PC-3 (cell line): Measurements from ENCODE around the gene ST6GALNAC4. TPM values are rescaled to one million over a fixed set of nuclear protein-coding genes. Genes with fewer than 3 reads are reported as not detected.

Source experiments
- ATAC-seq: fragments of 200-7000 bp; cut with Tn5 transposase; 2 replicates; pipeline ENCODE4 v1.9.1; 2020; ENCODE audit warnings: mild to moderate bottlenecking, moderate library complexity
- BruUV-seq: library from RNA; stranded (reverse); fragments of 400-500 nt; replicated peaks from 2 replicates; lab custom pipeline; 2021; lab: Mats Ljungman, UMichigan
- CTCF ChIA-PET: fragments of 300-600 bp; sonication (Branson Sonifier 250); formaldehyde crosslinking; loops from one replicate; lab custom pipeline; 2022; ENCODE audit warnings: antibody characterized with exemption; lab: Charles Lee
- POLR2A ChIA-PET: fragments of 300-600 bp; sonication (Branson Sonifier 250); formaldehyde crosslinking; loops from one replicate; lab custom pipeline; 2022; ENCODE audit warnings: antibody characterized with exemption; ENCODE audit not compliant: unreplicated experiment; lab: Charles Lee
- DNase-seq: peaks from one replicate; pipeline ENCODE4 v3.0.0-alpha.2; 2015
- H2AFZ ChIP-seq: fragments of 300-600 bp; sonication (generic); 2 replicates; pipeline ENCODE4 v1.6.0; 2016; ENCODE audit warnings: antibody characterized with exemption, low read length
- H3F3A ChIP-seq: fragments of 300-600 bp; sonication (generic); one replicate; pipeline ENCODE4 v1.6.0; 2017; ENCODE audit warnings: antibody characterized with exemption, low read length, control low read depth, mild to moderate bottlenecking; ENCODE audit not compliant: unreplicated experiment
- H3K27ac ChIP-seq: fragments of 300-600 bp; sonication (generic); 2 replicates; pipeline ENCODE4 v1.5.1; 2016; ENCODE audit warnings: mild to moderate bottlenecking, low read length
- H3K27me3 ChIP-seq: fragments of 300-600 bp; sonication (generic); 2 replicates; pipeline ENCODE4 v1.6.1; 2016; ENCODE audit warnings: low read length, mixed read lengths
- H3K36me3 ChIP-seq: fragments of 300-600 bp; sonication (generic); 2 replicates; pipeline ENCODE4 v1.6.1; 2016; ENCODE audit warnings: low read depth, mixed run types, low read length, mixed read lengths
- H3K4me1 ChIP-seq: fragments of 300-600 bp; sonication (generic); 2 replicates; pipeline ENCODE4 v1.5.1; 2016; ENCODE audit warnings: low read length; ENCODE audit not compliant: insufficient read depth
- H3K4me2 ChIP-seq: fragments of 300-600 bp; sonication (generic); 2 replicates; pipeline ENCODE4 v1.6.0; 2016; ENCODE audit warnings: low read length
- H3K4me3 ChIP-seq: fragments of 300-600 bp; sonication (generic); 2 replicates; pipeline ENCODE4 v1.5.1; 2016; ENCODE audit warnings: mild to moderate bottlenecking, low read length, mixed read lengths
- H3K79me2 ChIP-seq: fragments of 300-600 bp; sonication (generic); 2 replicates; pipeline ENCODE4 v1.6.1; 2017; ENCODE audit warnings: low read length, mixed read lengths
- H3K9ac ChIP-seq: fragments of 300-600 bp; sonication (generic); 2 replicates; pipeline ENCODE4 v1.6.0; 2016; ENCODE audit warnings: mild to moderate bottlenecking, low read length
- H3K9me2 ChIP-seq: fragments of 300-600 bp; sonication (generic); replicated peaks from 2 replicates; pipeline ENCODE4 v1.6.1; 2016; ENCODE audit warnings: mixed run types, low read length, mixed read lengths
- H3K9me3 ChIP-seq: fragments of 300-600 bp; sonication (generic); 2 replicates; pipeline ENCODE4 v1.6.1; 2016; ENCODE audit warnings: low read length, mixed read lengths
- H4K20me1 ChIP-seq: fragments of 300-600 bp; sonication (generic); 2 replicates; pipeline ENCODE4 v1.6.1; 2016; ENCODE audit warnings: low read length, mixed read lengths
- EZH2 ChIP-seq: fragments of 300-600 bp; sonication (generic); IDR thresholded peaks from one replicate; pipeline ENCODE4 v1.6.1; 2017; ENCODE audit warnings: antibody characterized with exemption, mild to moderate bottlenecking, low read length; ENCODE audit not compliant: unreplicated experiment
- EZH2phosphoT487 ChIP-seq: fragments of 300-600 bp; sonication (generic); IDR thresholded peaks from 2 replicates; pipeline ENCODE4 v1.6.1; 2018; ENCODE audit warnings: mild to moderate bottlenecking, antibody characterized with exemption, low read length, borderline replicate concordance
- intact Hi-C: fragments of 100-400 bp; cut with micrococcal nuclease; formaldehyde crosslinking; loops from 2 replicates; pipeline ENCODE4 v1.9.0; 2023
- total RNA-seq: library from RNA; depleted of rRNA; stranded (reverse); fragments of >200 nt; gene quantifications from 2 replicates; pipeline ENCODE4 v1.2.3, GENCODE V29; 2014
- TF ChIP-seq, protein P1 (sequence below): fragments of 300-600 bp; sonication (generic); conservative IDR thresholded peaks from 2 replicates; pipeline ENCODE4 v1.5.1; 2017; ENCODE audit warnings: antibody characterized with exemption, low read depth, mild to moderate bottlenecking, low read length

The ST6GALNAC4 gene
- total RNA-seq, 1 experiment from 2014 or later: 26.9 TPM

DNA sequence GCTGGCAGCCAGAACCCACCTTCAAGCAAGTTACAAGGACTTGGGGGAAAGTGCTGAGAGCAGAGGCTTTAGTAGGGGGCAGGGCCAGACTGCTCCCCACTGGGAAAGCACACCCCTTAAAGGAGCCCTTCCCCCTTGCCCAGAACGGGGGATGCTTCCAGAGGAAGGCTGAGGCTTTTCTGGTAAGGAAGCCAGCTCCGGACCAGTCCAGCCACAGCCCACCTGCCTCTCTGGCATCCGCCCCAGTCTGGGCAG, 25.0 kb upstream of the ST6GALNAC4 start:
- ATAC-seq (no peak), DNase-seq (no peak)
- H3K9me3 ChIP-seq: no peaks in the 10 kb centered on the region
- ChIA-PET CTCF (interaction anchor here (1.0 kb wide), 1 partner anchor 93 kb away, joined by 3 read pairs; no protein-coding TSS in a partner anchor), POLR2A (no interaction called here)
- no TSS peak for BruUV-seq
- H3K9me2 ChIP-seq: no peaks in the 10 kb centered on the region
- H3K79me2 ChIP-seq: peaks cover 7% of the 10 kb centered on the region
- no peaks in the 10 kb centered on the region for H3K36me3 ChIP-seq
- H2AFZ ChIP-seq: no peak overlapping the region
- no peaks in the 10 kb centered on the region for H3F3A ChIP-seq
- TF ChIP-seq, protein P1, sequence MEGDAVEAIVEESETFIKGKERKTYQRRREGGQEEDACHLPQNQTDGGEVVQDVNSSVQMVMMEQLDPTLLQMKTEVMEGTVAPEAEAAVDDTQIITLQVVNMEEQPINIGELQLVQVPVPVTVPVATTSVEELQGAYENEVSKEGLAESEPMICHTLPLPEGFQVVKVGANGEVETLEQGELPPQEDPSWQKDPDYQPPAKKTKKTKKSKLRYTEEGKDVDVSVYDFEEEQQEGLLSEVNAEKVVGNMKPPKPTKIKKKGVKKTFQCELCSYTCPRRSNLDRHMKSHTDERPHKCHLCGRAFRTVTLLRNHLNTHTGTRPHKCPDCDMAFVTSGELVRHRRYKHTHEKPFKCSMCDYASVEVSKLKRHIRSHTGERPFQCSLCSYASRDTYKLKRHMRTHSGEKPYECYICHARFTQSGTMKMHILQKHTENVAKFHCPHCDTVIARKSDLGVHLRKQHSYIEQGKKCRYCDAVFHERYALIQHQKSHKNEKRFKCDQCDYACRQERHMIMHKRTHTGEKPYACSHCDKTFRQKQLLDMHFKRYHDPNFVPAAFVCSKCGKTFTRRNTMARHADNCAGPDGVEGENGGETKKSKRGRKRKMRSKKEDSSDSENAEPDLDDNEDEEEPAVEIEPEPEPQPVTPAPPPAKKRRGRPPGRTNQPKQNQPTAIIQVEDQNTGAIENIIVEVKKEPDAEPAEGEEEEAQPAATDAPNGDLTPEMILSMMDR: no peak
- TF ChIP-seq EZH2phosphoT487 (no peak), EZH2 (no peak)
- no peak overlapping the region for H3K9ac ChIP-seq
- 0 out of 2 replicates have a peak, but pooled peaks cover under 1% of the 10 kb centered on the region for H3K4me1 ChIP-seq
- intact Hi-C loops: loop anchor here (2.0 kb wide), 2 partner anchors 37 to 93 kb away; no protein-coding TSS in a partner anchor
- H3K27ac ChIP-seq: no peak overlapping the region
- no peak overlapping the region for H3K4me3 ChIP-seq
- no peak overlapping the region for H3K4me2 ChIP-seq
- H4K20me1 ChIP-seq: no peaks in the 10 kb centered on the region
- H3K27me3 ChIP-seq: no peaks in the 10 kb centered on the region

- no TSS peak for BruUV-seq
- ATAC-seq (no peak), DNase-seq (no peak)
- ChIA-PET POLR2A (no interaction called here), CTCF (interaction anchor here (1.0 kb wide), 1 partner anchor 94 kb away, joined by 3 read pairs; no protein-coding TSS in a partner anchor)
- Histone ChIP-seq H3K9me3 (no peaks in the 10 kb centered on the region), H3K9me2 (no peaks in the 10 kb centered on the region), H3K79me2 (peaks cover 12% of the 10 kb centered on the region), H2AFZ (no peak overlapping the region), H4K20me1 (no peaks in the 10 kb centered on the region), H3F3A (no peaks in the 10 kb centered on the region), H3K36me3 (no peaks in the 10 kb centered on the region), H3K9ac (no peak overlapping the region), H3K27ac (no peak overlapping the region), H3K4me3 (no peak overlapping the region), H3K4me1 (peaks cover 7% of the 10 kb centered on the region; the same call in 1 of the 2 replicates), H3K4me2 (no peak overlapping the region), H3K27me3 (no peaks in the 10 kb centered on the region)
- intact Hi-C loops: no loop called here
- TF ChIP-seq EZH2: no peak
- TF ChIP-seq, protein P1: no peak
- TF ChIP-seq EZH2phosphoT487: no peak
These were observed 24.5 kb upstream of the ST6GALNAC4 start for GRCh38 chr9:127941062-127941960.

- no peak for TF ChIP-seq EZH2phosphoT487
- no peak for TF ChIP-seq EZH2
- TF ChIP-seq, protein P1: no peak
- H3K27me3 ChIP-seq: no peaks in the 10 kb centered on the region
- peaks cover 14% of the 10 kb centered on the region; the same call in 1 of the 2 replicates for H3K4me1 ChIP-seq
- no peaks in the 10 kb centered on the region for H3K9me2 ChIP-seq
- POLR2A ChIA-PET: no interaction called here
- no peak overlapping the region for H2AFZ ChIP-seq
- CTCF ChIA-PET: no interaction called here
- DNase-seq: no peak
- no peak for ATAC-seq
- H3K27ac ChIP-seq: no peak overlapping the region
- H3K4me2 ChIP-seq: no peak overlapping the region
- BruUV-seq: no TSS peak
- H3K79me2 ChIP-seq: peaks cover 20% of the 10 kb centered on the region
- no peak overlapping the region for H3K9ac ChIP-seq
- H3K36me3 ChIP-seq: no peaks in the 10 kb centered on the region
- no peaks in the 10 kb centered on the region for H4K20me1 ChIP-seq
- no peaks in the 10 kb centered on the region for H3F3A ChIP-seq
- intact Hi-C loops: no loop called here
- H3K9me3 ChIP-seq: no peaks in the 10 kb centered on the region
- H3K4me3 ChIP-seq: no peak overlapping the region
These were observed 23.8 kb upstream of the ST6GALNAC4 start for GRCh38 chr9:127940593-127940992.
